HG02938 (cell line): ENCODE results near the gene SPPL2B.
"Not testable (repeated sequence)": the region's sequence is repeated elsewhere in the genome, so short reads cannot be mapped to it uniquely, and the experiment has no call there.

Source experiments
- ATAC-seq: cut with Tn5 transposase; IDR thresholded peaks from one replicate; pipeline ENCODE4 v1.9.1; 2021; ENCODE audit warnings: mild to moderate bottlenecking, moderate library complexity; ENCODE audit not compliant: unreplicated experiment

SPPL2B gene

GRCh38 chr19:2336528-2337328 is 8.2 kb downstream of the SPPL2B start:
- ATAC-seq = no peak

GRCh38 chr19:2337329-2337707 is 8.8 kb downstream of the SPPL2B start:
- ATAC-seq = no peak

- ATAC-seq = no peak
Observed at GRCh38 chr19:2338055-2338615, 9.7 kb downstream of the SPPL2B start.

- no peak for ATAC-seq
Observed at GRCh38 chr19:2338751-2339643, 10.5 kb downstream of the SPPL2B start.

- no peak for ATAC-seq
Observed at GRCh38 chr19:2339644-2340310, 11.3 kb downstream of the SPPL2B start.

GRCh38 chr19:2340496-2341243 is 12.2 kb downstream of the SPPL2B start:
- no peak for ATAC-seq

GRCh38 chr19:2341244-2341751 is 12.8 kb downstream of the SPPL2B start:
- ATAC-seq = no peak

- no peak for ATAC-seq
Observed at GRCh38 chr19:2341982-2342381, 13.5 kb downstream of the SPPL2B start.

- no peak for ATAC-seq
Observed at GRCh38 chr19:2342656-2343288, 14.3 kb downstream of the SPPL2B start.

GRCh38 chr19:2343289-2343982 is 15.0 kb downstream of the SPPL2B start:
- ATAC-seq = no peak

- ATAC-seq = no peak
Observed at GRCh38 chr19:2344381-2344870, 15.9 kb downstream of the SPPL2B start.

GRCh38 chr19:2345076-2345475 is 16.6 kb downstream of the SPPL2B start:
- ATAC-seq = no peak

GRCh38 chr19:2345794-2346663 is 17.5 kb downstream of the SPPL2B start:
- no peak for ATAC-seq

- not testable (repeated sequence) for ATAC-seq
Observed at GRCh38 chr19:2349818-2350217, 21.3 kb downstream of the SPPL2B start.

- no peak for ATAC-seq
Observed at GRCh38 chr19:2350656-2351055, 22.2 kb downstream of the SPPL2B start.

GRCh38 chr19:2351591-2351990 is 23.1 kb downstream of the SPPL2B start:
- ATAC-seq = no peak

- no peak for ATAC-seq
Observed at GRCh38 chr19:2352121-2352520, 23.6 kb downstream of the SPPL2B start.
